OCI-LY3 (cell line): ENCODE results near the gene TRIM24.

ENCODE experiments used
- H2AFZ ChIP-seq: fragments of 200-600, 300-600 bp; shearing (Covaris generic); 2 replicates; pipeline ENCODE4 v1.6.0; 2014; ENCODE audit warnings: antibody characterized with exemption, low read depth, low read length
- H3K27ac ChIP-seq: fragments of 200-600, 300-600 bp; sonication (generic); 2 replicates; pipeline ENCODE4 v1.5.1; 2014; ENCODE audit warnings: mild to moderate bottlenecking, low read length, moderate library complexity, mixed read lengths
- H3K27me3 ChIP-seq: fragments of 200-600, 300-600 bp; sonication (generic); 2 replicates; pipeline ENCODE4 v1.6.1; 2014; ENCODE audit warnings: low read depth, low read length, mixed read lengths
- H3K36me3 ChIP-seq: fragments of 200-600, 300-600 bp; sonication (generic); replicated peaks from 2 replicates; pipeline ENCODE3; 2014; ENCODE audit warnings: low read depth, low read length, mixed read lengths
- H3K4me1 ChIP-seq: fragments of 300-600, 200-600 bp; sonication (generic); 2 replicates; pipeline ENCODE4 v1.6.1; 2014; ENCODE audit warnings: low read length, mixed read lengths
- H3K4me2 ChIP-seq: fragments of 200-600, 300-600 bp; sonication (generic); 2 replicates; pipeline ENCODE4 v1.6.1; 2014; ENCODE audit warnings: low read length, mixed read lengths
- H3K4me3 ChIP-seq: fragments of 300-600, 200-600 bp; sonication (generic); 2 replicates; pipeline ENCODE4 v1.5.1; 2014; ENCODE audit warnings: antibody characterized with exemption, mild to moderate bottlenecking, low read length, moderate library complexity
- H3K79me2 ChIP-seq: fragments of 300-600, 200-600 bp; shearing (Covaris generic); 2 replicates; pipeline ENCODE4 v1.6.1; 2014; ENCODE audit warnings: mild to moderate bottlenecking, low read length, mixed read lengths
- H3K9ac ChIP-seq: fragments of 300-600, 200-600 bp; shearing (Covaris generic); 2 replicates; pipeline ENCODE4 v1.6.0; 2014; ENCODE audit warnings: mild to moderate bottlenecking, low read length, moderate library complexity
- H3K9me3 ChIP-seq: fragments of 200-600, 300-600 bp; shearing (Covaris generic); 2 replicates; pipeline ENCODE4 v1.6.1; 2014; ENCODE audit warnings: low read length, mixed read lengths; ENCODE audit not compliant: insufficient read depth
- H4K20me1 ChIP-seq: fragments of 200-600, 300-600 bp; sonication (generic); 2 replicates; pipeline ENCODE4 v1.6.1; 2016; ENCODE audit warnings: low read length, mixed read lengths; ENCODE audit not compliant: insufficient read depth
- CTCF ChIP-seq: fragments of 200-600, 300-600 bp; sonication (generic); IDR thresholded peaks from 2 replicates; pipeline ENCODE4 v1.5.1; 2014; ENCODE audit warnings: antibody characterized with exemption, low read length, low read depth
- EZH2phosphoT487 ChIP-seq: fragments of 200-600 bp; shearing (Covaris generic); IDR thresholded peaks from 2 replicates; pipeline ENCODE4 v1.6.1; 2018; ENCODE audit warnings: antibody characterized with exemption, mixed run types, low read depth

TRIM24 gene

GRCh38 chr7:138630059-138630610, 170.1 kb downstream of the TRIM24 start:
- no peaks in the 10 kb centered on the region for H4K20me1 ChIP-seq
- H3K27ac ChIP-seq = no peak overlapping the region
- H3K4me3 ChIP-seq = no peak overlapping the region
- 0 out of 2 replicates have a peak, but pooled peaks cover 2% of the 10 kb centered on the region for H3K27me3 ChIP-seq
- peaks cover 8% of the 10 kb centered on the region for H3K4me1 ChIP-seq
- H3K9ac ChIP-seq = no peak overlapping the region
- no peak overlapping the region for H2AFZ ChIP-seq
- H3K79me2 ChIP-seq = no peaks in the 10 kb centered on the region
- no peaks in the 10 kb centered on the region for H3K36me3 ChIP-seq
- H3K9me3 ChIP-seq = no peaks in the 10 kb centered on the region
- no peak overlapping the region for H3K4me2 ChIP-seq
- TF ChIP-seq CTCF (no peak), EZH2phosphoT487 (no peak)

- Histone ChIP-seq H3K4me3 (no peak overlapping the region), H3K4me2 (no peak overlapping the region), H3K9ac (no peak overlapping the region), H3K27me3 (0 out of 2 replicates have a peak, but pooled peaks cover 2% of the 10 kb centered on the region), H3K9me3 (no peaks in the 10 kb centered on the region), H3K36me3 (no peaks in the 10 kb centered on the region), H2AFZ (no peak overlapping the region), H3K4me1 (no peaks in the 10 kb centered on the region), H4K20me1 (no peaks in the 10 kb centered on the region), H3K79me2 (no peaks in the 10 kb centered on the region), H3K27ac (no peak overlapping the region)
- TF ChIP-seq EZH2phosphoT487 = no peak
- TF ChIP-seq CTCF = no peak
Observed at GRCh38 chr7:138632384-138632783, 172.3 kb downstream of the TRIM24 start.

DNA sequence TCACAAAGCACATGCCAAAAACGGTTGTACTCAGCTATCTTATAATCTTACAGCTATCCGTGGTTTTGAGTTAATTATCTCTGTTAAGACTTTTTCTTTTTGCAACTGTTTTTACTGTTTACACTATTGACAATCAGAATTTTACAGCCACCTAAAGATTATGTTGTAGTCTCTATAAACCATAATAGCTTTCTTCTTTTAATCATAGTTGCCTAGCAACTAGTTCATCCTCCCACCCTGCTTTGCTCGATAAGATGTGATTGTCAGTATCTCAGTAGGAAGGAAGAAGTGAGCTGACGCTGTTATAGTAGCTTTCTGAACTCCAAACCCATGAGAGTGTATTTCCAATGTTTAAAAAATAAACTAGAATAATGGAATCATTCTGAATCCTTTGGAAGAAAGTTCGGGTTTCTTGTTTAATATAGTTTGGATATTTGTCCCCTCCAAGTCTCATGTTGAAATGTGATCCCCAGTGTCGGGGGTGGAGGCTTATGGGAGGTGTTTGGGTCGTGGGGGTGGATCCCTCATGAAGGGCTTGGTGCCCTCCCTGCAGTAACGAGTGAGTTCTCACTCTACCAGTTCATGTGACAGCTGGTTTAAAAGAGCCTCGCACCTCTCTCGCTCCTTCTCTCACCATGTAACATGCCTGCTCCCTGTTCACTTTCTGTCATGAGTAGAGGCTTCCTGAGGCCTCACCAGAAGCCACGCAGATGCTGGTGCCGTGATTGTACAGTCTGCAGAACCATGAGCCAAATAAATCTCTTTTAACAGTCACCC, 173.0 kb downstream of the TRIM24 start:
- H3K27me3 ChIP-seq = 0 out of 2 replicates have a peak, but pooled peaks cover 2% of the 10 kb centered on the region
- TF ChIP-seq EZH2phosphoT487 (no peak), CTCF (no peak)
- H3K4me1 ChIP-seq = no peaks in the 10 kb centered on the region
- H3K4me3 ChIP-seq = no peak overlapping the region
- H4K20me1 ChIP-seq = no peaks in the 10 kb centered on the region
- no peak overlapping the region for H3K4me2 ChIP-seq
- no peak overlapping the region for H3K27ac ChIP-seq
- no peaks in the 10 kb centered on the region for H3K9me3 ChIP-seq
- H2AFZ ChIP-seq = no peak overlapping the region
- no peaks in the 10 kb centered on the region for H3K79me2 ChIP-seq
- H3K9ac ChIP-seq = no peak overlapping the region
- no peaks in the 10 kb centered on the region for H3K36me3 ChIP-seq
